ENCODE results near the gene PLD1.

GRCh38 chr3:171602072-171602471 lies 208.2 kb downstream of the PLD1 start:
- TF ChIP-seq POLR2A (IDR thresholded peaks at IDR 0.05; ENCODE audit: low read length) (no peak), GATA1 (IDR thresholded peaks at IDR 0.05; ENCODE audit: low read depth, low read length) (no peak)
